Central memory CD4-positive, alpha-beta T cell (primary cell): ENCODE results near the gene BCL2.

Experiments
- DNase-seq: peaks from one replicate; pipeline ENCODE4 v3.0.0; 2022

The BCL2 gene

GRCh38 chr18:63074981-63075404, 244.6 kb downstream of the BCL2 start:
- peak; percentile 40 for DNase-seq

- DNase-seq, result no peak
Observed at GRCh38 chr18:63073481-63073880, 246.1 kb downstream of the BCL2 start.
